ENCODE results near the gene SKAP2.

Gene SKAP2

GRCh38 chr7:26652401-26653100 is 211.8 kb downstream of the SKAP2 start:
- DNase-seq (ENCODE audit: low read depth) = no peak
- H3K4me3 ChIP-seq (ENCODE audit: low read length) = no peak overlapping the region
- TF ChIP-seq, protein P1, sequence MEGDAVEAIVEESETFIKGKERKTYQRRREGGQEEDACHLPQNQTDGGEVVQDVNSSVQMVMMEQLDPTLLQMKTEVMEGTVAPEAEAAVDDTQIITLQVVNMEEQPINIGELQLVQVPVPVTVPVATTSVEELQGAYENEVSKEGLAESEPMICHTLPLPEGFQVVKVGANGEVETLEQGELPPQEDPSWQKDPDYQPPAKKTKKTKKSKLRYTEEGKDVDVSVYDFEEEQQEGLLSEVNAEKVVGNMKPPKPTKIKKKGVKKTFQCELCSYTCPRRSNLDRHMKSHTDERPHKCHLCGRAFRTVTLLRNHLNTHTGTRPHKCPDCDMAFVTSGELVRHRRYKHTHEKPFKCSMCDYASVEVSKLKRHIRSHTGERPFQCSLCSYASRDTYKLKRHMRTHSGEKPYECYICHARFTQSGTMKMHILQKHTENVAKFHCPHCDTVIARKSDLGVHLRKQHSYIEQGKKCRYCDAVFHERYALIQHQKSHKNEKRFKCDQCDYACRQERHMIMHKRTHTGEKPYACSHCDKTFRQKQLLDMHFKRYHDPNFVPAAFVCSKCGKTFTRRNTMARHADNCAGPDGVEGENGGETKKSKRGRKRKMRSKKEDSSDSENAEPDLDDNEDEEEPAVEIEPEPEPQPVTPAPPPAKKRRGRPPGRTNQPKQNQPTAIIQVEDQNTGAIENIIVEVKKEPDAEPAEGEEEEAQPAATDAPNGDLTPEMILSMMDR (IDR thresholded peaks at IDR 0.05; ENCODE audit: insufficient read depth, low read depth, low read length, missing control alignments) = no peak

- TF ChIP-seq, protein P1 (IDR thresholded peaks at IDR 0.05; ENCODE audit: insufficient read depth, low read depth, low read length, missing control alignments) = no peak
- H3K4me3 ChIP-seq (ENCODE audit: low read length) = no peak overlapping the region
- no peak for DNase-seq (ENCODE audit: low read depth)
Measured at GRCh38 chr7:26650103-26650502, 214.3 kb downstream of the SKAP2 start.

DNA sequence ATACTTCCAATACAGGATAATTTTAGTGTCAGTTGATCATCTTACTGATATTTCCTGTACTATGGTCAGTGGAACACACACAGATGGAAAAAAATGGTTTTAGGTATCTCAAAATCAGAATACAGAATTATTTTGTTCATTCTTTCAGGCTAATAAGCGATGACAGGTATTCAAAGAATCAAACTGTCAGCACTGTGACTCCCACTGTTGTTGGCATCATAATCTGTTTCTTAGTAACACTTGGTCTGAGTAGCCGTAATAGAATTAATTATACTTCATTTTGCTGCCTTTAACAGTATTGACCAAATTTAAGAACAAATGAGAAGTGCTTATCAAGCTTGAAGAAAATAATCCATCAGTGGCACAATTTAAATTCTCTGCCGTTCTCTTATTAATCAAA is 215.0 kb downstream of the SKAP2 start:
- no peak overlapping the region for H3K4me3 ChIP-seq (ENCODE audit: low read length)
- TF ChIP-seq, protein P1 (IDR thresholded peaks at IDR 0.05; ENCODE audit: insufficient read depth, low read depth, low read length, missing control alignments) = no peak
- no peak for DNase-seq (ENCODE audit: low read depth)

DNA sequence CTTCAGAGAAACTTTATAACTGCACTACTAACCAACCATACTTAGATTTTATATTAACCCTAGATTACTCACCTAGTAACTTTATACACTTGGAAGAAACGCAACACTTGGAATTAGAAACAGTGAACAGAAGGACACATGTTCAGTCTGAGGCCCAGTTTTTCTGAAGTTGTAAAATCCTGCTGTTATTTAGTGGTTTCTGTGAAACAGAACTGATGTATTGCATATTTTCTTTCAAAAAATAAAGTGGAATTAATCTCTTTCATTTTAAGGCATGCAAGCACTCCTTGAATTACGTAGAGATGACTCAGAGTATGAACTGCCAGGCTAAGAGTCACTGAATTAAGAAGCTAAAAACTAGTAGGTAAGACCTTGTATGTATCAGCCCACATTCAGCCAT is 215.8 kb downstream of the SKAP2 start:
- TF ChIP-seq, protein P1 (IDR thresholded peaks at IDR 0.05; ENCODE audit: insufficient read depth, low read depth, low read length, missing control alignments) = no peak
- H3K4me3 ChIP-seq (ENCODE audit: low read length) = no peak overlapping the region

GRCh38 chr7:26646336-26647048 is 217.9 kb downstream of the SKAP2 start:
- H3K4me3 ChIP-seq (ENCODE audit: low read length) = no peak overlapping the region
- TF ChIP-seq, protein P1 (IDR thresholded peaks at IDR 0.05; ENCODE audit: insufficient read depth, low read depth, low read length, missing control alignments) = no peak
- DNase-seq (ENCODE audit: low read depth) = no peak

More for the DNA sequence above, 215.8 kb downstream of the SKAP2 start:
- DNase-seq (ENCODE audit: low read depth) = peak; percentile 71

GRCh38 chr7:26645121-26645520 is 219.3 kb downstream of the SKAP2 start:
- TF ChIP-seq, protein P1 (IDR thresholded peaks at IDR 0.05; ENCODE audit: insufficient read depth, low read depth, low read length, missing control alignments) = no peak
- no peak overlapping the region for H3K4me3 ChIP-seq (ENCODE audit: low read length)
- no peak for DNase-seq (ENCODE audit: low read depth)
